Dedifferentiated amniotic fluid mesenchymal stem cell (primary cell): Measurements from ENCODE around the gene RNH1.
A peak's percentile ranks its signal among the peaks of the same experiment; 100 is the strongest.
"Not testable (repeated sequence)": the region's sequence is repeated elsewhere in the genome, so short reads cannot be mapped to it uniquely, and the experiment has no call there.

Experiments used
- DNase-seq: peaks from one replicate; pipeline ENCODE4 v3.0.0-alpha.2; 2016; ENCODE audit errors: extremely low spot score

Gene RNH1

GRCh38 chr11:477052-477715 is 29.9 kb downstream of the RNH1 start:
- DNase-seq: no peak

- DNase-seq: no peak
Observed at GRCh38 chr11:476416-476815, 30.6 kb downstream of the RNH1 start.

GRCh38 chr11:475941-476340 is 31.1 kb downstream of the RNH1 start:
- no peak for DNase-seq

GRCh38 chr11:474914-475506 is 32.0 kb downstream of the RNH1 start:
- no peak for DNase-seq

- no peak for DNase-seq
Observed at GRCh38 chr11:473962-474785, 32.9 kb downstream of the RNH1 start.

GRCh38 chr11:473415-473814 is 33.6 kb downstream of the RNH1 start:
- DNase-seq: no peak

GRCh38 chr11:472816-473215 is 34.2 kb downstream of the RNH1 start:
- no peak for DNase-seq

- DNase-seq: no peak
Observed at GRCh38 chr11:472272-472671, 34.8 kb downstream of the RNH1 start.

GRCh38 chr11:471468-472145 is 35.4 kb downstream of the RNH1 start:
- DNase-seq: no peak

- DNase-seq: peak; percentile 47
Observed at GRCh38 chr11:469684-470560, 37.1 kb downstream of the RNH1 start.

- not testable (repeated sequence) for DNase-seq
Observed at GRCh38 chr11:469026-469683, 37.9 kb downstream of the RNH1 start.

GRCh38 chr11:468493-468892 is 38.5 kb downstream of the RNH1 start:
- DNase-seq: no peak

GRCh38 chr11:468036-468435 is 39.0 kb downstream of the RNH1 start:
- DNase-seq: no peak

GRCh38 chr11:465896-466530 is 41.0 kb downstream of the RNH1 start:
- DNase-seq: no peak

- DNase-seq: no peak
Observed at GRCh38 chr11:464316-464715, 42.7 kb downstream of the RNH1 start.

GRCh38 chr11:462107-462890 is 44.7 kb downstream of the RNH1 start:
- DNase-seq: no peak

- no peak for DNase-seq
Observed at GRCh38 chr11:461626-462025, 45.4 kb downstream of the RNH1 start.

- no peak for DNase-seq
Observed at GRCh38 chr11:460331-461199, 46.5 kb downstream of the RNH1 start.
